Peyer's patch (tissue), 4 donors: ENCODE measurements around the gene KCNG4. TPM values are rescaled to one million over a fixed set of nuclear protein-coding genes. Genes with fewer than 3 reads are reported as not detected.

Source experiments
- DNase-seq, 3 donors: peaks; one replicate each; pipeline ENCODE4 v3.0.0-alpha.2; 2017 to 2019
- H3K27ac ChIP-seq, 4 donors: fragments of 200-600 bp; sonication (generic); one replicate each; pipeline ENCODE4 v1.5.1; 2016 to 2019
- H3K27me3 ChIP-seq, 2 donors: fragments of 200-600 bp; sonication (generic); one replicate each; pipeline ENCODE4 v1.5.1; 2019
- H3K36me3 ChIP-seq, 3 donors: fragments of 200-600 bp; sonication (generic); one replicate each; pipeline ENCODE4 v1.5.1; 2016 to 2019
- H3K4me1 ChIP-seq, 4 donors: fragments of 200-600 bp; sonication (generic); one replicate each; pipeline ENCODE4 v1.5.1; 2016 to 2019
- H3K4me3 ChIP-seq, 4 donors: fragments of 200-600 bp; sonication (generic); 1 replicate in 3 of 4; 2 replicates in 1 of 4; pipeline ENCODE4 v1.5.1; 2016 to 2019; ENCODE audit warnings: mild to moderate bottlenecking in 1 of 4
- H3K9me3 ChIP-seq, 4 donors: fragments of 200-600 bp; sonication (generic); one replicate each; pipeline ENCODE4 v1.5.1; 2016 to 2019; ENCODE audit warnings: mild to moderate bottlenecking in 1 of 4
- CTCF ChIP-seq, 6 experiments: fragments of 450-650 bp in 4 of 6; fragments of 200-600 bp in 2 of 6; sonication (generic) in 1 of 6; IDR thresholded peaks; one replicate each; pipeline ENCODE4 v1.5.1; 2017 to 2019; ENCODE audit warnings: antibody characterized with exemption in 6 of 6, mild to moderate bottlenecking in 3 of 6, moderate library complexity in 1 of 6
- POLR2A ChIP-seq, 2 donors: fragments of 450-650 bp; IDR thresholded peaks; one replicate each; pipeline ENCODE4 v1.5.1; 2017; ENCODE audit warnings: antibody characterized with exemption in 2 of 2, mild to moderate bottlenecking in 2 of 2, moderate library complexity in 2 of 2
- total RNA-seq, 4 donors: library from RNA; depleted of rRNA; stranded (reverse); fragments of >200 nt; gene quantifications; one replicate each; pipeline ENCODE4 v1.1.0, GENCODE V29; 2016

Gene KCNG4
- total RNA-seq, 4 donors from 2014 or later, result not detected

- no peaks in the 10 kb centered on the region for H3K27me3 ChIP-seq
- H3K4me1 ChIP-seq, result no peaks in the 10 kb centered on the region
- TF ChIP-seq CTCF (IDR thresholded peaks at IDR 0.05) (no peak), POLR2A (IDR thresholded peaks at IDR 0.05) (no peak)
- H3K9me3 ChIP-seq, result no peaks in the 10 kb centered on the region
- H3K4me3 ChIP-seq, result peak overlapping the region in 1 of 4 donors; percentile 9
- no peaks in the 10 kb centered on the region for H3K36me3 ChIP-seq
- DNase-seq, result no peak
- H3K27ac ChIP-seq, result no peak overlapping the region
These were observed 45.8 kb downstream of the KCNG4 start for GRCh38 chr16:84194018-84194417.

- no peaks in the 10 kb centered on the region for H3K36me3 ChIP-seq
- no peaks in the 10 kb centered on the region for H3K9me3 ChIP-seq
- no peak overlapping the region for H3K4me3 ChIP-seq
- DNase-seq, result no peak
- H3K4me1 ChIP-seq, result no peaks in the 10 kb centered on the region
- no peak overlapping the region for H3K27ac ChIP-seq
- H3K27me3 ChIP-seq, result no peaks in the 10 kb centered on the region
- TF ChIP-seq CTCF (IDR thresholded peaks at IDR 0.05) (no peak), POLR2A (IDR thresholded peaks at IDR 0.05) (no peak)
These were observed 46.3 kb downstream of the KCNG4 start for GRCh38 chr16:84193480-84193879.

DNA sequence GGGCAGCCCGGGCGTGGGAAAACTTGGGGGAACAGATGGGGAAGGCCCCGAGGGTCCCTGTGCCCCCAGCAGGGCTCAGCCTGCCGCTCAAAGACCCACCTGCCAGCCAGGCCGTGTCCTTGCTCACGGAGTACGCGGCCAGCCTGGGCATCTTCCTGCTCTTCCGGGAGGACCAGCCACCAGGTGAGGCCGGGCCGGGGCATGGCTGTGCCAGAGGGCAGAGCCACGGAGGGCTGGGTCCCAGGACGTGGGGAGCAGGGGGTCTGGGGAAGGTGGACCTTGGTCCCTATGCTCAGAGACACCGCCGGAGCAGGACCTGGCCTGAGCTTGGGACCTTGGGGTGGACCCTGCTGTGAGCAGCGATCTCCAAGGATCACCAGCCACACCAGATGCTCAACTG, 48.3 kb downstream of the KCNG4 start:
- H3K27me3 ChIP-seq, result no peaks in the 10 kb centered on the region

GRCh38 chr16:84190731-84191388, 49.0 kb downstream of the KCNG4 start, which contains the start of gene ADAD2:
TSS of gene ADAD2 (plus strand) at chr16:84191157. CDS start at chr16:84191231, 74 bp downstream.
- TF ChIP-seq CTCF (IDR thresholded peaks at IDR 0.05) (no peak), POLR2A (IDR thresholded peaks at IDR 0.05) (no peak)
- H3K27me3 ChIP-seq, result no peaks in the 10 kb centered on the region
- no peak within 1 kb of the TSS for H3K4me3 ChIP-seq
- H3K27ac ChIP-seq, result no peak within 1 kb of the TSS
- H3K9me3 ChIP-seq, result no peaks in the 10 kb centered on the region
- DNase-seq, result no peak
- peaks cover 0 to 6% (median 4%) of the 10 kb centered on the region in 4 donors for H3K4me1 ChIP-seq
- no peaks in the 10 kb centered on the region for H3K36me3 ChIP-seq

More for the DNA sequence above, 48.3 kb downstream of the KCNG4 start:
- Histone ChIP-seq H3K27ac (no peak overlapping the region), H3K9me3 (no peaks in the 10 kb centered on the region), H3K4me3 (no peak overlapping the region), H3K4me1 (no peaks in the 10 kb centered on the region), H3K36me3 (no peaks in the 10 kb centered on the region)
- TF ChIP-seq CTCF (IDR thresholded peaks at IDR 0.05) (no peak), POLR2A (IDR thresholded peaks at IDR 0.05) (no peak)
- no peak for DNase-seq

- Histone ChIP-seq H3K36me3 (peaks cover 0 to 26% (median 0%) of the 10 kb centered on the region in 3 donors), H3K4me3 (peak within 1 kb of the TSS; percentile 82 to 98 (median 92)), H3K4me1 (peaks cover 0 to 18% (median 7%) of the 10 kb centered on the region in 4 donors), H3K9me3 (no peaks in the 10 kb centered on the region), H3K27me3 (no peaks in the 10 kb centered on the region), H3K27ac (peak within 1 kb of the TSS; percentile 73 to 79 (median 76))
- DNase-seq, result peak; percentile 93 to 97 (median 94)
- TF ChIP-seq CTCF (IDR thresholded peaks at IDR 0.05) (peak; percentile 88 to 97 (median 95)), POLR2A (IDR thresholded peaks at IDR 0.05) (peak; percentile 23 to 37)
These were observed 53.0 kb downstream of the KCNG4 start, which contains the start of gene TAF1C for GRCh38 chr16:84186685-84187437. TSS of gene TAF1C (minus strand) at chr16:84187057. CDS start at chr16:84184988, 2,069 bp downstream.
